Measurements from ENCODE around the gene CHST9. TPM values are rescaled to one million over a fixed set of nuclear protein-coding genes. Genes with fewer than 3 reads are reported as not detected.

Gene CHST9
- total RNA-seq, 6 experiments from 2014 or later = not detected

DNA sequence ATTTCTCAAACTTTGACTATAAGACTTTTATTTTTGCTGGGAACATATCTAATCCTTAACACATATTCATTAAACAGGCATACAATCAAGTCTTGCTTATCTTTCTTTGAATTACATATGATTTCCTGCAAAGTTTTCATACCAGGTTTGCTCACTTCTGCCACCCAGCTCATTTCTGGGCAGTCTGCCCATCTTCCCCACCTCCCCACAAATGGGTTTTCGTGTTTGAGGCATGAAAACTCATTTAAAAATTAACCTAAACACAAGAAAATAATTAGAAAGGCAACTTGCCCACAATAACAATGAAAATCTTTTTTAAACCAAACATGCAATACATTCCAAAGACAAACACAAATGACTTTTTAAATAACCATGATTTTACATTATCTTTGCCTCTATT lies 3.4 kb downstream of the CHST9 start:
- no peak for DNase-seq
- Mint-ChIP-seq H3K36me3 (ENCODE audit: low read depth) (no peaks in the 10 kb centered on the region), H3K27ac (no peak overlapping the region), H3K4me1 (ENCODE audit: low read depth) (no peaks in the 10 kb centered on the region), H3K27me3 (ENCODE audit: insufficient read depth) (peaks cover 3% of the 10 kb centered on the region; the same call in 1 of the 2 replicates), H3K9me3 (peaks cover 14% of the 10 kb centered on the region), H3K4me3 (no peak overlapping the region)
- TF ChIP-seq, protein P1, sequence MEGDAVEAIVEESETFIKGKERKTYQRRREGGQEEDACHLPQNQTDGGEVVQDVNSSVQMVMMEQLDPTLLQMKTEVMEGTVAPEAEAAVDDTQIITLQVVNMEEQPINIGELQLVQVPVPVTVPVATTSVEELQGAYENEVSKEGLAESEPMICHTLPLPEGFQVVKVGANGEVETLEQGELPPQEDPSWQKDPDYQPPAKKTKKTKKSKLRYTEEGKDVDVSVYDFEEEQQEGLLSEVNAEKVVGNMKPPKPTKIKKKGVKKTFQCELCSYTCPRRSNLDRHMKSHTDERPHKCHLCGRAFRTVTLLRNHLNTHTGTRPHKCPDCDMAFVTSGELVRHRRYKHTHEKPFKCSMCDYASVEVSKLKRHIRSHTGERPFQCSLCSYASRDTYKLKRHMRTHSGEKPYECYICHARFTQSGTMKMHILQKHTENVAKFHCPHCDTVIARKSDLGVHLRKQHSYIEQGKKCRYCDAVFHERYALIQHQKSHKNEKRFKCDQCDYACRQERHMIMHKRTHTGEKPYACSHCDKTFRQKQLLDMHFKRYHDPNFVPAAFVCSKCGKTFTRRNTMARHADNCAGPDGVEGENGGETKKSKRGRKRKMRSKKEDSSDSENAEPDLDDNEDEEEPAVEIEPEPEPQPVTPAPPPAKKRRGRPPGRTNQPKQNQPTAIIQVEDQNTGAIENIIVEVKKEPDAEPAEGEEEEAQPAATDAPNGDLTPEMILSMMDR (IDR thresholded peaks at IDR 0.05) = no peak

DNA sequence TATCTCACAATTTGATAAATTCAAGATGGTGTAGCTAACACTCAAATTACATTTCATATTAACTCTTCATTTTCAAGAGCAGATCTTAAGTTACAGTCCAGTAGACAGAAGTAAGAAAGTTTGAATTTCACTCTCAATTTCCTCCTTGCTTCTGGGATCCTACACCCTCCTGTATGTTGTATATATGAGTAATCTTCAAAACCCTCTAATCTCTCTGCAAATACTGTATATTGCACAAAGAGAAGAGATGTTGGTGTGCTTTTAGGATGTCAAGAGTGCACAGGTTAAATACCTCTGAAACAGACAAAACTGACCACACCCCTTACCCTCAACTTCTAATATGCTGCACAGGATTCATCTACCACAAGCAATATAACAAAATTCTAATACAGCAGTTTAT lies 6.7 kb downstream of the CHST9 start:
- no peaks in the 10 kb centered on the region for H3K27me3 Mint-ChIP-seq (ENCODE audit: insufficient read depth)
- no peaks in the 10 kb centered on the region for H3K36me3 Mint-ChIP-seq (ENCODE audit: low read depth)
- no peak overlapping the region for H3K4me3 Mint-ChIP-seq
- H3K4me1 Mint-ChIP-seq (ENCODE audit: low read depth) = no peaks in the 10 kb centered on the region
- TF ChIP-seq, protein P1 (IDR thresholded peaks at IDR 0.05) = no peak
- peaks cover 20% of the 10 kb centered on the region for H3K9me3 Mint-ChIP-seq
- DNase-seq = no peak
- H3K27ac Mint-ChIP-seq = no peak overlapping the region

DNA sequence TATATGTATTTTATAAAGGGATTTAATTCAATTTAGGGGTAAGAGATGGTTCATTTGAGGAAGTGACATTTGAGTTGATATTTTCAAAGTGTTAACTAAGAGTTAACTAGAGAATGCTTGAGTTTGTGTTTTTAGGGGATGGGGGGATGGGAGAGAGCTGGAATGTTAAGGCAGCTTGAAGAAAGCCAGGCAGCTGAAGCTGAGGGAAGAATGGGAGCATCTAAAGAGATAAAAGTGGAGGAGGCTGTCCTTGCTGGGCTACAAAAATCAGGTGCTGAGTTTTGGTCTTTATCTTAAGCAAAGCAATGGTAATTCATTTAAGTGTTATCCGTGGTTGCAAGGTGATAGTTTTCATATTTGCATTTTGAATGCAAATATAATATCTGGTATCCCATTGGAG lies 9.2 kb downstream of the CHST9 start:
- Mint-ChIP-seq H3K36me3 (ENCODE audit: low read depth) (no peaks in the 10 kb centered on the region), H3K27me3 (ENCODE audit: insufficient read depth) (no peaks in the 10 kb centered on the region), H3K9me3 (peaks cover 17% of the 10 kb centered on the region), H3K4me1 (ENCODE audit: low read depth) (no peaks in the 10 kb centered on the region), H3K27ac (no peak overlapping the region), H3K4me3 (no peak overlapping the region)
- TF ChIP-seq, protein P1 (IDR thresholded peaks at IDR 0.05) = no peak
- no peak for DNase-seq

DNA sequence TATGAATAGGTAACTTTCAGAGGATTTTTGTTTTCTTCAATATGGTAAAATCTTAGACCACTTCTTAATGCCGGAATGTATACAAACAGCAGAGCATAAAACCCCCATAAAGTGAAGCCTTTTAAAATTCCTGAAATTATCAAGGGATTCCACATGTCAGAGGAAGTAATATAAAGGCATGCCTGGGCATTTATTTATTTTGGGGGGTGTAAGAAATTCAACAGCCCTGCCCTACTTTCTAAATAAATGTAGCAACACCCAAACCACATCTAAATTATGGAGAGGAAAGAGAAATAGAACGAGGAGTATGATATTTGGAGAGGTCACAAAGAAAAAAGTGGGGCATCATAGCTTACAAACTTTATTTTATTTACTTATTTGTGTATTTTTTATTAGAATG lies 9.9 kb downstream of the CHST9 start:
- DNase-seq = no peak
- TF ChIP-seq, protein P1 (IDR thresholded peaks at IDR 0.05) = no peak
- peaks cover 23% of the 10 kb centered on the region for H3K9me3 Mint-ChIP-seq
- no peaks in the 10 kb centered on the region for H3K27me3 Mint-ChIP-seq (ENCODE audit: insufficient read depth)
- no peak overlapping the region for H3K4me3 Mint-ChIP-seq
- no peaks in the 10 kb centered on the region for H3K4me1 Mint-ChIP-seq (ENCODE audit: low read depth)
- H3K27ac Mint-ChIP-seq = no peak overlapping the region
- H3K36me3 Mint-ChIP-seq (ENCODE audit: low read depth) = no peaks in the 10 kb centered on the region

DNA sequence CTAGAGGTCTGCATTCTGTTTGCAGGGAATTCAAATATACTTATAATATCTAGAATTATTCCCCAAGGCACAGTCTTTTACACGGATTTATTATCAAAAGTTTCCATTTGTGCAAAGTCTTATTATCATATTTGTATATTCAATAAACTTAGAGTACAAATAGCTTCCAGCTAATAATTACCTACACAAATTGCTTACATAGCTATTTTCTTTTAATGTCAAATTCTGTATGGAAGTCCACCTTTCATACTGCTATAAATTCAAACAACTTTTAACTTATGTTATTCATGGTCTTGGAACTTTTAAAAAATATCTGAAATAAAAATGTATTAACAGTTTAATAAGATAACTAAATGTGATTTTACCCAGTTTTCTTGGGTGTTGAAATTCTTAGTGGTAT lies 13.1 kb downstream of the CHST9 start:
- TF ChIP-seq, protein P1 (IDR thresholded peaks at IDR 0.05) = no peak
- Mint-ChIP-seq H3K36me3 (ENCODE audit: low read depth) (no peaks in the 10 kb centered on the region), H3K4me3 (no peak overlapping the region), H3K4me1 (ENCODE audit: low read depth) (no peaks in the 10 kb centered on the region), H3K27ac (no peak overlapping the region), H3K27me3 (ENCODE audit: insufficient read depth) (no peaks in the 10 kb centered on the region), H3K9me3 (peaks cover 46% of the 10 kb centered on the region)
- no peak for DNase-seq

DNA sequence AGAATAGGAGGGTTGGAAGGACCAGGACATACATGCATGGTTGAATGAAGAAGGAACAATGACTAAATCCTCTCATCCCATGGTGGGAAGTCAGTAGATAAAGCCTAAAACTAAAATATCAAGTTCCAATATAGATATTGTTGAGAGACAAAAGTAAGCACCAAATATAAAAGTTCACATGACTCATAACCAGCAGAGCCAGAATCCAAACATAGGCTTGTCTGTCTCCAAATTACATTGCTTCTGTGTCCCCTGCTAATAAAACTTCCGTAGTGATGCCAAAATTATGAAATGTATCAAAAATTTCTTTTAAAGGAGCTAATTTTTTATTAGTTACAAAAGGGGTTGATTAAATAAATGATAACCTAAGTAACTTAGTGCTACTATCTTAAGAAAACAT lies 19.7 kb downstream of the CHST9 start:
- no peaks in the 10 kb centered on the region for H3K4me1 Mint-ChIP-seq (ENCODE audit: low read depth)
- TF ChIP-seq, protein P1 (IDR thresholded peaks at IDR 0.05) = no peak
- H3K9me3 Mint-ChIP-seq = peaks cover 61% of the 10 kb centered on the region
- H3K36me3 Mint-ChIP-seq (ENCODE audit: low read depth) = no peaks in the 10 kb centered on the region
- H3K27me3 Mint-ChIP-seq (ENCODE audit: insufficient read depth) = no peaks in the 10 kb centered on the region; the same call in 1 of the 2 replicates
- no peak overlapping the region for H3K4me3 Mint-ChIP-seq
- H3K27ac Mint-ChIP-seq = no peak overlapping the region
- DNase-seq = no peak

All from HFFc6 (cell line).